Endothelial cell of hepatic sinusoid (primary cell): ENCODE data around the gene SH3BP5.

Experiments
- in situ Hi-C: cut with HindIII; loops from 2 replicates; pipeline ENCODE4 v1.10.0; 2017; ENCODE audit warnings: low sequenced_read_pairs

SH3BP5 gene

GRCh38 chr3:15305359-15305844 is 27.0 kb downstream of the SH3BP5 start:
- in situ Hi-C loops, result loop anchor here (5.0 kb wide), 1 partner anchor 38 kb away; no protein-coding TSS in a partner anchor

DNA sequence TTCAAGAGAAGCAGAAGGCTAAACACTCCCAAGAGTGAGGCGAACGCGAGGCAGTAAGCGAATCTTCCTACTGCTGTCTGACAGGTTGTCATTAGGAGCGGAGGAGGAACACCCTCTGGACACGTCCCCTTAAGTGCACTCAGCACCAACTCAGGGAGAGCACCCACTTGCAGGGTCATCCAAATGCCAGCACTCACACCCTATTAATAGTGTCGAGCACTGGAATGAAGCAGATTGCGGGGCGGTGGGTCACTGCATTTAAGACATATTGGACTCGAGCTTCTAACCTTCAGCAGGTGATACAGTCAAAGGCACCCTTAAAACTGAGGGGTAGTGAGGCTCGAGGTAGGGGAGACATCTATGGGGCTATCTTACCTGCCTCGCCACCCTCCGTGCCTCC is 28.7 kb downstream of the SH3BP5 start:
- in situ Hi-C loops, result no loop called here

- in situ Hi-C loops, result no loop called here
Observed at GRCh38 chr3:15303216-15303615, 29.2 kb downstream of the SH3BP5 start.

DNA sequence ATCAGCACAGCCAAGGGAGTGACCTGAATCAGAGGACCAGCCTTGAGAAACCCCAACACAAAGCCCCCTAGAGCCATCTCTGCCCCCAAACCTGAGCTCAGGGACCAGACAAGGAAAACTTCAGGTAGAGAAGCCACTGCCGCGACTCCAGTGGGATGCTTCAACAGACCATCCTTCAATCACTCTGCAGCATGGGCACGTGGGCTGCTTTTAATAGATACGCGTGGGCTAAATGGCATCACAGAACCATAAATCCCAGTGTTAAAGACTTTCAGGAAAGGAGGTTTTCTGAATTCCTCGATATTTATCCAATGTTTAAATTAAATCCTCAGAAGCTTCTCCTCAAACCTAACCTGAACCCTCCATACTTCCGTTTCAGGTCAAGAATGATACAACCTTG is 30.6 kb downstream of the SH3BP5 start:
- in situ Hi-C loops, result no loop called here

- in situ Hi-C loops, result no loop called here
Observed at GRCh38 chr3:15300323-15301078, 31.9 kb downstream of the SH3BP5 start.

DNA sequence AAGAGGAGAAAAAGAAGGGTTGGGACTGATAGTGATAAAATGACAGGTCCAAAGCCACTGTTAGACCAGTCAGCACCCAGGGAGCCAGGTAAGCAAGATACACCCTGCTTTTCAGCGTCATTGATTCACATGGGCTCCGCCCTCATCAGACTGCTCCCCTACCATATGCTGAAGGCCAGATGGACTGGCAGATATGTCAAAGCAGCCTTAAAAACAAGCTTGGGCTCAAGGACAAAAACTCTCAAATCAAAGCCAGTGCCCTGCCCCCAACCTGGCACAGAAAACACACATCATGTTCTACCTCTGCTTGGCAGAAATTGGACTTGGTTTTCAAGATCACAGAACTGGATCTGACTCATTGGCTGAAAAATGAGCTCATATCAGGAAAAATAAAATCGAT is 33.4 kb downstream of the SH3BP5 start:
- in situ Hi-C loops, result loop anchor here (5.0 kb wide), 1 partner anchor 48 kb away; no protein-coding TSS in a partner anchor

DNA sequence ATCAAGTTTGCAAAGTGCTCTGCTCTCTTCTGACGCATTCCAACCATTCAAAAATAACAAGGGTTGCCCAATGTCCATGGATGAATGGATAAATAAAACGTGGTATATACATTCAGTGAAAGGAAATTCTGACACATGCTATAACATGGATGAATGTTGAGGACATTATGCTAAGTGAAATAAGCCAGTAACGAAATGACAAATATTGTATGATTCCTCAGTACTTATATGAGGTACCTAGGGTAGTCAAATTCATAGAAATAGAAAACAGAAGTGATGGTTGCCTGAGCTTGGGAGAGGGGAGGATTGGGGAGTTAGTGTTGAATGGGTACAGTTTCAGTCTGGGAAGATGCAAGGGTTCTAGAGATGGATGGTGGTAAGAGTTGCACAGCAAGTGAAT is 33.9 kb downstream of the SH3BP5 start:
- in situ Hi-C loops, result loop anchor here (5.0 kb wide), 1 partner anchor 49 kb away; no protein-coding TSS in a partner anchor

DNA sequence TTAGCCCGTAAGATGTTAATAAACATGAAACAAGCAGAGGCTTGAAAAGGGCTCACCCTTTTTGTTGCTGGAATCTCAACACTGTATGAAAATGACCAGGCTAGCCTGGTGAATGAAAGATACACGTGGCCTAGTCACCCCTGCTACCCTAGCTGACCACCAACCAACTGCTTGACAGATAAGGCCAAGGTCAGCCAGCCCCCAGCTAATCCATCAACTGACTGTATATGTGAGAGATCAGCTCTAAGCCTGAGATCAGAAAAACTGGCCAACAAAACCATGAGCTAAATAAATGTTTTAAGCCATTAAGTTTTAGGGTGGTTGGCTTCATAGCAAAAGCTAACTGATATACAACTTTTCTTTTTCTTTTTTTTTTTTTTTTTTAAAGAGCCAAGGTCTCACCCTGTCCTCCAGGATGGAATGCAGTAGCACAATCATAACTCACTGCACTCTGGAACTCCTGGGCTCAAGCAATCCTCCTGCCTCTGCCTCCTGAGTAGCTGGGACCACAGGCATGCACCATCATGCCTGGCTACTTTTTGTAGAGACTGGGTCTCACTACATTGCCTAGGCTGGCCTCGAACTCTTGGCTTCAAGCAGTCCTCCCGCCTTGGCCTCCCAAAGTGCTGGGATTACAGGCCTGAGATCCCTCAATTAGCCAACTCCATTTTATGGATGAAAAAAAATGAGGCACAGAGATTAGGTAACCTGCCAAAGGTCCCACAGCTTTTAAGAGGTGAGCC is 34.6 kb downstream of the SH3BP5 start:
- in situ Hi-C loops, result loop anchor here (5.0 kb wide), 1 partner anchor 50 kb away; no protein-coding TSS in a partner anchor

DNA sequence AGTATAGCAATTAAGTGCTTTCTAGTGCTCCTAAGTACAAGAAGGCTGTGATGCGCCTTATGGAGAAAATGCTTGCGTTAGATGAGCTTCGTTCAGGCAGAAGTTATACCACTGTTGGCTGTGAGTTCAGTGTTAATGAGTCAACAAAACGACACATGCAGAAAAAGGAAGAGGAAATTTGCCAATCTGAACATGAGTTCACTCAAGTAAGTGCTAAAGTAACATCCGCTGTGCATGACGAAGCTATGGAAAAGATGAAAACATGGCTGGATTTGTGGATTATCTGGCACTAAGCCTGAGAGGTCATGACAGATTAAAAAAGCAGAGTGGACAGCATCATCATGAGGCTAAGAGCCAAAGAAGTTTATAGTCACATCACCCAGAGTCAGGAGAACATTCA is 36.9 kb downstream of the SH3BP5 start:
- in situ Hi-C loops, result loop anchor here (5.0 kb wide), 1 partner anchor 52 kb away; no protein-coding TSS in a partner anchor

- in situ Hi-C loops, result loop anchor here (5.0 kb wide), 1 partner anchor 52 kb away; no protein-coding TSS in a partner anchor
Observed at GRCh38 chr3:15294929-15295328, 37.5 kb downstream of the SH3BP5 start.

GRCh38 chr3:15292765-15293522 is 39.4 kb downstream of the SH3BP5 start:
- in situ Hi-C loops, result no loop called here

DNA sequence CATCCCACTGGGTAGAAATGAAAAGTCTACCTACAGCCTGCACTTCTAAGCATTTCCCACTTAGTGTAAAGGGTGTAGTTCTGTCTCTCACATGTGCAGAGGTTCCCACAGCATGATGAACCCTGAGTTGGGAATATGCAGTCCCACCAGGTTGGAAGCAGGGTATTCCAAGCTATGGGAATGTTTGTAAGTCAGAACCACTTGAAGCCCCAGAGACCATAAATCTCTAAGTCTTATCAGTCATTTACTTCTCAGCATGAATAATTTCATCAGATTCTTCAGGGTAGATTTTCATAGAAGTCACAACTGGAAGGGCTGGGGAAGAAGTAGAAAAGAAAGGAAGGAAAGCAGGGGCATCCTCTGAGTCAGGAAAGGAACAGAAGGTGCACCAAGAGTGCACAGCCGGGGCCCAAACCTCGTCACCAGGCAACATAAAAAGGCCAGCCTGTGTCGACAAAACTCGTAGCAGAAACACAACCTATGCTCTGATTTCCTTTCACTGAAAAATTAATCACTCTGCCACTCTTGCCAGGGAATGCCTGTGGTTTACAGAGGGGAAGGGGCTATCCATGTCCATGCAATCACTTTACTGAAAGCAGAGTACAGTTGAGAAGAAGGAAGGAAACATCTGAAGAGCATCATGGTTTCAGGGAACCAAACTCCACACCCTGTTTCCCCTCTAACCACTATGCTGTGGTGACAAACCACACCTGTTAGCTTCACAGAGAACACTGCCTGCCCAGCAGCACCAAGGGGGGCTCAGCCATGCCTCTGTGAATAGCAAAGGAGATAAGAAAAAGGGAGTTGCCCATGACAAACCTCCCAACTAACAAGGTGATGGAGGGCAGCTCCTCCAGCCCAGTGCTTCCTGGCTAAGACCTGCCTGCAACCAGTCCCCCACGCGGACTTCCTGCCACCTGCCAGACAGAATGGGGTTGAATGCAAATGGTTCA is 40.5 kb downstream of the SH3BP5 start:
- in situ Hi-C loops, result no loop called here

DNA sequence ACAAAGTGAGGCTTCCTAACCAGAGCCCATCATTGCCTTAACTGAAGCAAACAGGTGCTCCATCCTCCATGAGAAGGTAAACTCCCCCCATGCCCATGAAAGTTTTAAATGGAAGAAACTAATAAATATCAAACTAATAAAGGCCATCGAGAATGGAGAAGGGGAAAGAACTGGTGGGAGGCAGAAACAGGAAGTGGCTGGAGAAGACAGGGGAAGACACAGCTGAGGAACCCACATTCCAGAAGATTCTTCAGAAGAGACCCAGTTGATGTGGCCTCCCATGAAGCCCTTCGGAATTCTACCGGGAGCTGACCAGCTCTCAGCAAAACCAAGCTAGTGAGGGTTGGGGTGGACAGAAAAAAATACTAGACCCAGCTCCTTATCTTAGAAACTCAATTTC is 41.6 kb downstream of the SH3BP5 start:
- in situ Hi-C loops, result no loop called here

GRCh38 chr3:15289661-15290060 is 42.7 kb downstream of the SH3BP5 start:
- in situ Hi-C loops, result no loop called here

DNA sequence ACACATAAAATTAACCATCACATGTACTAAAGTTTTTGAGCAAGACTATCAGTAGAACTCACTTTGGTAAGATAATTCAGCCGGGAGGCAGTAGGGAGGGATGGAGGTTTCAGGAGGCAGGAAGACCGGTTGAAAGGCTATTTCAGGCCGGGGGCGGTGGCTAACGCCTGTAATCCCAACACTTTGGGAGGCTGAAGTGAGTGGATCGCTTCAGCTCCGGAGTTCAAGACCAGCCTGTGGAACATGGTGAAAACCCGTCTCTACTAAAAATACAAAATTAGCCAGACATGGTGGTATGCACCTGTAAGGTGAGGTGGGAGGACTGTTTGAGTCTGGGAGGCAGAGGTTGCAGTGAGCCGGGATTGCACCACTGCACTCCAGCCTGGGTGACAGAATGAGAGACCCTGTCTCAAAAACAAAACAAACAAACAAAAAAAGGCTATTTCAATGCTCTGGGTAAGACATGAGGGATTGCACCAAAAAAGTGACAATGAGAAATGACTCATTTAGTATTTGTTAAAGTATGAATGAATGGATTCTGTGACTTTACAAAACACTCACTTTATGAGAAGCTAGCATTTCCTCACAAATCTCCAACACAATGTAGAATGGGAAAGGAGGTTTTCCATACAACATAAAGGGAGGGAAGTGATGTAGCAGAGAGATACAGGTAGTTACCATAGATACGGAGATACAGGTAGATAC is 43.9 kb downstream of the SH3BP5 start:
- in situ Hi-C loops, result no loop called here

DNA sequence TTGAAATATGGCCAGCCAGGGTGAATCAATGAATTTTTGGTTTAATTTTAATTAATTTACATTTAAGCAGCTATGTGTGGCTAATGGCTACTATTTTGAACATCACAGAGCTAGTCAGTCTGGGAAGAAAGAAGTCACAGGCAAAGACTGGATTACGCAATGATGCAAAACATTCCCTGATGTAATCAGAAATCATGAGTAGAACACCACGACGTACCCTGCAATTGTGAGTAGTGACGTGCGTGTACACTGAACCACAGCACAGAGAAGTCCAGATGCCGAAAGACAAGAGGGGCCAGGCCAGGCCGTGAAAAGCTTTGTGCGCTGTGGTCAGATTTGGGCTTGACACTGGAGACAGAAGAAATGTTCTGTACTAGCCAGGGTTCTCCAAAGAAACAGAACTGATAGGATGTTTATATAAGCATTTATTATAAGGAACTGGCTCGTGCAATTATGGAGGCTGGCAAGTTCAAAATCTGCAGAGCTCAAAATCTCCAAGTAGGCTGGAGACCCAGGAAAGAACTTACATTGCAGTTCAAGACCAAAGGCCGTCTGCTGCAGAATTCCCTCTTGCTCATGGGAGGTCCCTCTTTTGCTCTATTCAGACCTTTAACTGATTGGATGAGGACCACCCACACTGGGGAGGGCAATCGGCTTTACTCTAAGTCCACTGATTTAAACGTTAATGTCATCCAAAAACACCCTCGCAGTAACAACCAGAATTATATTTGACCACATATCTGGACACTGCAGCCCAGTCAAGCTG is 44.6 kb downstream of the SH3BP5 start:
- in situ Hi-C loops, result no loop called here

- in situ Hi-C loops, result no loop called here
Observed at GRCh38 chr3:15286022-15286421, 46.4 kb downstream of the SH3BP5 start.

DNA sequence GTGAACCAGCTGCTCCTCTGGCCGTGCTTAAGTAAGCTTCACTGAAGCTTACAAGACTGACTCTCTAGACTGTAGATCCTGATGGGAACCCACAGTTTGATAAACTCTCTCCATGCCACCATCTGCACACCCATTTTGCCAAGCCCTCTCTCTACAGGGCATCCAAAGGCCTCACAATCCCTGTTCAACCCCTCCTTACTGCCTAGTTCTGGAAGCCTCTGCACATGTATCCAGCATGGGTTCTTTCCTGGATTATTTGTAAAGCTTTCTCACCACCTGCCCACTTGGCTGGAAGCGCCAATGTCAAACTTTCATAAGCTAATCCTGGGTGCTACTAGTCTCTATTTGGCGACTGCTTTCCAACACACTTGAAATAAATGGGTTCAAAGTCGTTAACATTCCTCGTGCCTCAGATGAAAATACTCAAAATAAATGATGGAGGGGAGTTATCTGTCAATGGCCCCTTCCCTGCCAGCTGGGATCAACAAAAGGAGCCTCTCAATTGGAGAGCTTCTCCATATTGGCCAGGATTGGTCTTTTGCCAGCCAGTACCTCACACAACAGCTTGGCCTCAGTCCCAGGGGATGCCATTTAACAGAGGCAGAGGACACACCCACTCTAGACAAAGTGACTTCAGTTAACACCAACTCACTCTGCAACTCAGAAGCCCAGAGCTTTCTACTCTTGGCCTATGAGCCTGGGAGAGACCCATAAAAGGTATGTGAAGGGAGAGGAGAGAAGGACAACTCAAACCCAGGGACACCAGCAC is 48.1 kb downstream of the SH3BP5 start:
- in situ Hi-C loops, result no loop called here
